Epithelial cell of proximal tubule (primary cell): ENCODE measurements around the gene CORO2A. TPM values are rescaled to one million over a fixed set of nuclear protein-coding genes. Genes with fewer than 3 reads are reported as not detected.

Experiments used
- DNase-seq: peaks from one replicate; pipeline ENCODE4 v3.0.0-alpha.2; 2011; ENCODE audit warnings: low read depth
- H3K4me3 ChIP-seq: 2 replicates; pipeline ENCODE4 v1.5.1; 2011; ENCODE audit warnings: low read depth, mild to moderate bottlenecking, low read length
- total RNA-seq: library from RNA; depleted of rRNA; stranded (reverse); fragments of >200 nt; gene quantifications from 2 replicates; pipeline ENCODE4 v1.2.3, GENCODE V29; 2015
- TF ChIP-seq, protein P1 (sequence below): conservative IDR thresholded peaks from 2 replicates; pipeline ENCODE4 v1.5.1; 2012; ENCODE audit warnings: low read depth, mild to moderate bottlenecking, low read length

Gene CORO2A
- total RNA-seq, 1 donor from 2014 or later = 5.7 TPM

DNA sequence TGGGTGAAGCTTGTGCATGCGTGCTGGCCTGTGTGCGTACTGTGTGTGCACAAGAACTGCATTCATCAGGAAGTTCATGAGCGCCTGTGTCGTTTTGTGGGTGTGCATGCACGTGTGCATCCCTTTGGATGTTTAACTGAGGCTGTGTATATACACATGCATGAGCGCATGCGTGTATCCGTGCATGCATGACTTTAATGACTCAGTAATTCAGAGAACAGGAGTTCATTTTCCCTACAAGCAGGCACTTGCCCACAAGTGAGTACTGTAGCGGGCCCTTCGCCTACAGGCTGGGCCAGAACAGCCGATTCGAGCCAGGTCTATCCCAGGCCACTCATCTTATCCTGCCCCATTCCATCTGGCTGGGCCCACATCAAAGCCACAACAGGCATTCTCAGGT, 29.8 kb downstream of the CORO2A start:
- no peak for DNase-seq
- no peak overlapping the region for H3K4me3 ChIP-seq

DNA sequence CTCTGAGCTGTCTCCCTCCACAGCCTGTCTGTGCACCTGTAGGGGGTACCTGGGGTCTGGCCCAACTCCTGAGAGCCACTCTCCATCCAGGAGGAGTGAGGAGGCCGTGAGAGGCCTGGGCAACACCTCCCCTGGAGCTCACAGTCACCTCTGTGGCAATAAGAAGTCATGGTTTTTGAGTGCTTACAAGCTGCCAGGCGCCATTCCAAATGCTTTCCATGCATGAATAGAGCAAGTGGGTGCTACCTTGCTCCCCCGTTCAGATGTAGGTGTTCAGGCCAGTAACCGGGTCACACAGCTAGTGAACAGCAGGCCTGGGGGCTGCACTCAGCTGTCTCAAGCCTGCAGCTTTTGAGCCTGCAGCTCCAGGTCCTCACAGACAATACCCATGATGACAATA, 30.6 kb downstream of the CORO2A start:
- H3K4me3 ChIP-seq = no peak overlapping the region
- TF ChIP-seq, protein P1, sequence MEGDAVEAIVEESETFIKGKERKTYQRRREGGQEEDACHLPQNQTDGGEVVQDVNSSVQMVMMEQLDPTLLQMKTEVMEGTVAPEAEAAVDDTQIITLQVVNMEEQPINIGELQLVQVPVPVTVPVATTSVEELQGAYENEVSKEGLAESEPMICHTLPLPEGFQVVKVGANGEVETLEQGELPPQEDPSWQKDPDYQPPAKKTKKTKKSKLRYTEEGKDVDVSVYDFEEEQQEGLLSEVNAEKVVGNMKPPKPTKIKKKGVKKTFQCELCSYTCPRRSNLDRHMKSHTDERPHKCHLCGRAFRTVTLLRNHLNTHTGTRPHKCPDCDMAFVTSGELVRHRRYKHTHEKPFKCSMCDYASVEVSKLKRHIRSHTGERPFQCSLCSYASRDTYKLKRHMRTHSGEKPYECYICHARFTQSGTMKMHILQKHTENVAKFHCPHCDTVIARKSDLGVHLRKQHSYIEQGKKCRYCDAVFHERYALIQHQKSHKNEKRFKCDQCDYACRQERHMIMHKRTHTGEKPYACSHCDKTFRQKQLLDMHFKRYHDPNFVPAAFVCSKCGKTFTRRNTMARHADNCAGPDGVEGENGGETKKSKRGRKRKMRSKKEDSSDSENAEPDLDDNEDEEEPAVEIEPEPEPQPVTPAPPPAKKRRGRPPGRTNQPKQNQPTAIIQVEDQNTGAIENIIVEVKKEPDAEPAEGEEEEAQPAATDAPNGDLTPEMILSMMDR = no peak
- DNase-seq = no peak

More for the DNA sequence above, 29.8 kb downstream of the CORO2A start:
- TF ChIP-seq, protein P1 = no peak

GRCh38 chr9:98159790-98160189, 32.6 kb downstream of the CORO2A start:
- no peak for DNase-seq
- TF ChIP-seq, protein P1 = no peak
- no peak overlapping the region for H3K4me3 ChIP-seq

DNA sequence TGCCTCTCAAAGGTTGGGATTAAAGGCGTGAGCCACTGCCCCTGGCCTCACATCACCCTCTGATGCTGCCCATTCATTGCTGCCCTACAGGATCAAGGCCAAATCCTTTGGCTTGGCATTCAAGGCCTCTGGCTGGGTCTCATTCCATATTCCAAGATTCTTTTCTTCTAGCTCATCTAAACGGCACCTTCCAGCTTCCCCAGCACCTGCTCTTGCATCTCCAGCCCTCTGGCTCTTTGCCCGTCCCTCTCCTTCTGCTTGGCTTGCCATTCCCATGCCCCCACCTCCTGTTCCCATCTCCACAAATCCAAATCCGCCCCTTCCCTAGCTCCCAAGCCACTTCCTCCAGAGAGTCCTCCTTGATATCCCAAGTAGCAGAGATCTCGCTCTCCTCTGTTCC, 33.1 kb downstream of the CORO2A start:
- H3K4me3 ChIP-seq = no peak overlapping the region
- no peak for DNase-seq
- TF ChIP-seq, protein P1 = no peak

DNA sequence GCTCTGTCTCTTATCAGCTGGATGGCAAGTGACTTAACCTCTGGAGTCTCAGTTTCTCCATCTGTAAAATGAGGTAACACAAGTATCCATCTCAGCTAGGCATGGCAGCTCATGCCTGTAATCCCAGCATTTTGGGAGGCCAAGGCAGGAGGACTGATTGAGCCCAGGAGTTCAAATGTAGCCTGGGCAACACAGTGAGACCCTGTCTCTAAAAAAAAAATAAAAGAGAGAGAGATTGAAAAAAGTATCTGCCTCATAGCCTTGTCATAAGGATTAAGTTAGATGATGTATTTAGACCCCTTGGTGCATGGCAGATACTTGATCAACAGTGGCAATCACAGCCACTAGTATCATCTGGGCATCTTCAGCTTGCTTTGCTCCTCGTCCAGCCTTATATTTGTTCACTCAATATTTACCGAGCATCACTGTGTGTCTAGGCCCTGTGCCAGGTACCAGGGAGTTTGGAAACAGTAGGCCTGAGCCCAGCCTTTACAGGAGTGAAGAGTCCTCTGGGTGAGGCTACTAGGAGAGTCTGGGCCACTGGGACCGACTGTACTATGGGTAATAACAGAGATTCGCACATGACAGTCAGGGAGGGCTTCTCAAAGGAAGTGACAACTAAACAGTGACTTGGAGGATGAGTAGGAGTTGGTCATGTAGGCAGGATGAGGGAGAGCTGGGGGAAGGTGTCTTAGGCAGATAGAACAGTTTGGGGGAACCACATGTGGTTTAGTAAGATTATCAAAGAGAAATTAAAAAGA, 34.2 kb downstream of the CORO2A start:
- TF ChIP-seq, protein P1 = no peak
- no peak for DNase-seq
- no peak overlapping the region for H3K4me3 ChIP-seq

DNA sequence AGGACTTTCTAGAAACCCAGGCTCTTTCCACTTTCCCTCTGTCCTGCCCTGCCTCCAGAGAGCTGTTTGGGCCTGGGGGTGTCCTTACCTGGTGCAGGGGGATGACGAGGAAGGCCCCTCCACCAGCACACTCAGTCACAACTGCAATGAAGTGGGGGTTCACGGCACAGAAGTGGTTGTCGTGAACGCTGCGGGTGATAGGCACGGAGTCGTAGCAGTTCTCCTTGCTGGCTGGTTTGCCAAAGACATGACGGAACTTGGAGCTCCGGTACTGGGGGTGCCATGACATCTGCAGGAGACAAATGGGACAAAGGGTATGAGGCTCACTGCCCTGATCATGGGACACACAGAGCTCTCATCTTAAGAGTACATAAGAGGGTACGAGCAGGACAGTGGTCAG, 35.1 kb downstream of the CORO2A start:
- no peak overlapping the region for H3K4me3 ChIP-seq
- DNase-seq = no peak
- TF ChIP-seq, protein P1 = no peak

GRCh38 chr9:98154678-98155077, 37.8 kb downstream of the CORO2A start:
- no peak overlapping the region for H3K4me3 ChIP-seq
- DNase-seq = no peak
- TF ChIP-seq, protein P1 = no peak
